HepG2 (cell line): Measurements from ENCODE around the gene SLC45A3.

ENCODE experiments used
- JUN ChIP-seq: sonication (generic); formaldehyde crosslinking; IDR thresholded peaks from 2 replicates; pipeline ENCODE4 v1.4.0; 2020; ENCODE audit warnings: mild to moderate bottlenecking, missing genetic modification reagents
- TF ChIP-seq, protein P1 (sequence below): sonication (generic); formaldehyde crosslinking; IDR thresholded peaks from 2 replicates; pipeline ENCODE4 v1.5.0; 2020; ENCODE audit warnings: mild to moderate bottlenecking, missing genetic modification reagents, moderate library complexity

DNA sequence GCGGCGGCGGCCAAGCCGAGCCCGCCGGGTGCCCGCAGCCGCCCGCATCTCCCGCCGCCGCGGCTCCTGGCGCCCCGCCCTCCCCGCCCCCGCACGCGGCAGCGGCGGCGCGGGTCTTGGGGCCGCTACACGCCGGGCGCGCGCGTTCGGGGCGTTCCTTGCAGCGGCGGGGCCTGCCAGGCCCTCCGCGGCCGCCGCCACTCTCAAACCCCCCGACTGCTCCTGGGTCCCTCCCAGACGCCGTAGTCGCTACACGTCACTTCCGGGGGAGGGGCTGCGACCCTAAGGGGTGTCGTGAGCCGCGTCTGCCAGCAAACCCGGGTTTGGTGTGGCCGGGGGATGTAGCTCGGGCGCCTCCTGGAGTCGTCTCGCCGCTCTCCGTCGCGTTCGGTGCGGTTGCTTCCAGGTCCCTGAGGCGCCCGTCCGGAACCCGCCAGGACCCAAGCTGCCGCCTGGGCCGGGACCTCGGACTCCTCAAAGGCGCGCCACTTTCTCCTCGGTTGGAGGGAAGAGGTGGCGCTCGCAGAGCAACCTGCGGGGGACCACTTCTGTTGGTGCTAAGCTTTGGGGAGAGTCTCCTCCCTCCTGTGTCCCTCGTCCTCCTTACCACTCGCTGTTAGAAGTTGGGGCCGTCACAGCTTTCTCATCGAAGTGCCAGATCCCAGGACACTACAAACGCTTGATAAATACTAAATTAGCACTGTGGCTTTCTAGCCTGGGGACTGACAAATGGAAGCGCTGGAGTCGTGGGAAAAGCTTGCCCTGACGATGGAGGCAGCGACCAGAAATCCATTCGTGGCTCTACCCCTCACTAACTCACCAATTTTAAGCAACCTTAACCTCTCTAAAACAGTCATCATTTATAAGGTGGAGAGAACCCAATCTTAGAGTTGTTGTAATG lies 48.3 kb downstream of the SLC45A3 start, which contains the start of gene ELK4:
- TF ChIP-seq JUN (CRISPR knock-in tag), result no peak
- TF ChIP-seq, protein P1, sequence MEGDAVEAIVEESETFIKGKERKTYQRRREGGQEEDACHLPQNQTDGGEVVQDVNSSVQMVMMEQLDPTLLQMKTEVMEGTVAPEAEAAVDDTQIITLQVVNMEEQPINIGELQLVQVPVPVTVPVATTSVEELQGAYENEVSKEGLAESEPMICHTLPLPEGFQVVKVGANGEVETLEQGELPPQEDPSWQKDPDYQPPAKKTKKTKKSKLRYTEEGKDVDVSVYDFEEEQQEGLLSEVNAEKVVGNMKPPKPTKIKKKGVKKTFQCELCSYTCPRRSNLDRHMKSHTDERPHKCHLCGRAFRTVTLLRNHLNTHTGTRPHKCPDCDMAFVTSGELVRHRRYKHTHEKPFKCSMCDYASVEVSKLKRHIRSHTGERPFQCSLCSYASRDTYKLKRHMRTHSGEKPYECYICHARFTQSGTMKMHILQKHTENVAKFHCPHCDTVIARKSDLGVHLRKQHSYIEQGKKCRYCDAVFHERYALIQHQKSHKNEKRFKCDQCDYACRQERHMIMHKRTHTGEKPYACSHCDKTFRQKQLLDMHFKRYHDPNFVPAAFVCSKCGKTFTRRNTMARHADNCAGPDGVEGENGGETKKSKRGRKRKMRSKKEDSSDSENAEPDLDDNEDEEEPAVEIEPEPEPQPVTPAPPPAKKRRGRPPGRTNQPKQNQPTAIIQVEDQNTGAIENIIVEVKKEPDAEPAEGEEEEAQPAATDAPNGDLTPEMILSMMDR (CRISPR knock-in tag), result peak; percentile 92
